Measurements from ENCODE around the gene CEACAM19.

Gene CEACAM19

GRCh38 chr19:44725684-44726083 is 54.4 kb downstream of the CEACAM19 start:
- no peak for DNase-seq

GRCh38 chr19:44726465-44726864 is 55.2 kb downstream of the CEACAM19 start:
- DNase-seq = no peak

- no peak for DNase-seq
These were observed 56.9 kb downstream of the CEACAM19 start for GRCh38 chr19:44728178-44728577.

GRCh38 chr19:44729516-44730033 is 58.3 kb downstream of the CEACAM19 start:
- no peak for DNase-seq

- DNase-seq = no peak
These were observed 59.8 kb downstream of the CEACAM19 start for GRCh38 chr19:44731081-44731480.

GRCh38 chr19:44731622-44732021 is 60.3 kb downstream of the CEACAM19 start:
- DNase-seq = no peak

- no peak for DNase-seq
These were observed 61.1 kb downstream of the CEACAM19 start for GRCh38 chr19:44732235-44733014.
